Measurements from ENCODE around the gene ASTL. TPM values are rescaled to one million over a fixed set of nuclear protein-coding genes. Genes with fewer than 3 reads are reported as not detected.

The ASTL gene
- total RNA-seq, 1 donor from 2014 or later = not detected

DNA sequence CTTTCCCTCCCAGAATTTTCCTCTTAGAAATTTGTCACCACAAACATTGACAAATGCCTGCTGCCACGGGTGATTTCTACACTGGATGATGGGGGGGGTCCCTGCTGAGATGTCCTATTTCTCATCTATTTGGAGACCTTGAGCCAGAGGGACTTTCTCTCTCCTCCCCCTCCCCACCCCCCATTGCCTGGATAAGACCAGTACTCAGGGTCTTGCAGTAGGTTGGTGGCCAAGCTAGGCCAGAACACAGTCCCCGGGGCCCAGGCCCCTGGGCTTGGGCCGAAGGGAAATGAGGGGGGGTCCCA, 7.5 kb upstream of the ASTL start:
- Mint-ChIP-seq H3K36me3 (ENCODE audit: unreplicated experiment) (no peaks in the 10 kb centered on the region), H3K9me3 (ENCODE audit: unreplicated experiment) (peaks cover 2% of the 10 kb centered on the region), H3K4me3 (ENCODE audit: unreplicated experiment) (peak overlapping the region; percentile 63), H3K27ac (ENCODE audit: unreplicated experiment) (no peak overlapping the region), H3K27me3 (ENCODE audit: unreplicated experiment) (peaks cover 9% of the 10 kb centered on the region), H3K4me1 (ENCODE audit: low read depth, unreplicated experiment) (peaks cover 11% of the 10 kb centered on the region)
- no peak for DNase-seq
- TF ChIP-seq, protein P1, sequence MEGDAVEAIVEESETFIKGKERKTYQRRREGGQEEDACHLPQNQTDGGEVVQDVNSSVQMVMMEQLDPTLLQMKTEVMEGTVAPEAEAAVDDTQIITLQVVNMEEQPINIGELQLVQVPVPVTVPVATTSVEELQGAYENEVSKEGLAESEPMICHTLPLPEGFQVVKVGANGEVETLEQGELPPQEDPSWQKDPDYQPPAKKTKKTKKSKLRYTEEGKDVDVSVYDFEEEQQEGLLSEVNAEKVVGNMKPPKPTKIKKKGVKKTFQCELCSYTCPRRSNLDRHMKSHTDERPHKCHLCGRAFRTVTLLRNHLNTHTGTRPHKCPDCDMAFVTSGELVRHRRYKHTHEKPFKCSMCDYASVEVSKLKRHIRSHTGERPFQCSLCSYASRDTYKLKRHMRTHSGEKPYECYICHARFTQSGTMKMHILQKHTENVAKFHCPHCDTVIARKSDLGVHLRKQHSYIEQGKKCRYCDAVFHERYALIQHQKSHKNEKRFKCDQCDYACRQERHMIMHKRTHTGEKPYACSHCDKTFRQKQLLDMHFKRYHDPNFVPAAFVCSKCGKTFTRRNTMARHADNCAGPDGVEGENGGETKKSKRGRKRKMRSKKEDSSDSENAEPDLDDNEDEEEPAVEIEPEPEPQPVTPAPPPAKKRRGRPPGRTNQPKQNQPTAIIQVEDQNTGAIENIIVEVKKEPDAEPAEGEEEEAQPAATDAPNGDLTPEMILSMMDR (IDR thresholded peaks at IDR 0.05; ENCODE audit: partially characterized antibody, unreplicated experiment) = no peak

DNA sequence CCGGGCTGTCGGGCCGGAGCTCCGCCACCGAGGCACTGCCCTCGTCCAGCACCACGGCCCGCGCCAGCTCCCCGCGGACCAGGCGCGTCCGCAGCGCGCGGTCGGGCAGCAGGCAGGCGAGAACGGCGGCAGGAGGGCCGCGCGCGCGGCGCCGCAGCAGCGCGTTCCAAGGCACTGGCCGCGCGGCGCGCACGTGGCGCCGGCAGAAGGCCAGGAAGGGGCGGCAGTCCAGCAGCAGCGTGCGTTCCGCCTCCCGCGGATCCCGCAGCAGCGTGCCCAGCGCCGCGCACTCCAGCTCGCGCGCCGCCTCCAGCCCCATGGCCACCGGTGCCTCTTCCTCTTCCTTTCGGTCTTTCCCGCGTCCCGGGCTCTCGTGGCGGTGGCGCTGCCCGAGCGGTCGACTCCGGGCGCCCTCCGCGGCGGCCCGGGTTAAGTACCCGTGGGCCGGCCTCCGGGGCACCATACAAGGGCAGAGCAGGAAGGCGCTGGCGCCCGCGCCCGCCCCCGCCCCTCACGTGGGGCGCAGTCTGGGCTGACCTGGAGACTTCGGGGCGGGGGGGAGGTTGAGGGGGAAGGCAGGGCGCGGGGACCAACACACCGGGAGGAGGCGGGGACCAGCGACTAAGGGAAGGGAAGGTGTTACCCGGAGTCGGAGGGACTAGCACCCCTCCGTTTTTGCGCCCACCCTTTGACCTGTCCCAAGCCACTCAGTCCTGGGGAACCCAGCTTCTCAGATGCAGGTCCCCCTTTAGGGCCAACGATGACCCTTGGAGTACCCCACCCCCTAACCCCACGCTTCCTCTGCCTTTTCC, 6.9 kb upstream of the ASTL start, which contains the start of gene DUSP2:
DUSP2 (minus strand) TSS at position 405 of the 812 bp plus-strand sequence; CDS start at position 319, 86 bp downstream.
- Mint-ChIP-seq H3K9me3 (ENCODE audit: unreplicated experiment) (peaks cover 2% of the 10 kb centered on the region), H3K4me3 (ENCODE audit: unreplicated experiment) (peak within 1 kb of the TSS; percentile 72), H3K4me1 (ENCODE audit: low read depth, unreplicated experiment) (peaks cover 11% of the 10 kb centered on the region), H3K27ac (ENCODE audit: unreplicated experiment) (no peak within 1 kb of the TSS), H3K36me3 (ENCODE audit: unreplicated experiment) (no peaks in the 10 kb centered on the region), H3K27me3 (ENCODE audit: unreplicated experiment) (peaks cover 9% of the 10 kb centered on the region)
- DNase-seq = peak; percentile 53
- TF ChIP-seq, protein P1 (IDR thresholded peaks at IDR 0.05; ENCODE audit: partially characterized antibody, unreplicated experiment) = no peak

DNA sequence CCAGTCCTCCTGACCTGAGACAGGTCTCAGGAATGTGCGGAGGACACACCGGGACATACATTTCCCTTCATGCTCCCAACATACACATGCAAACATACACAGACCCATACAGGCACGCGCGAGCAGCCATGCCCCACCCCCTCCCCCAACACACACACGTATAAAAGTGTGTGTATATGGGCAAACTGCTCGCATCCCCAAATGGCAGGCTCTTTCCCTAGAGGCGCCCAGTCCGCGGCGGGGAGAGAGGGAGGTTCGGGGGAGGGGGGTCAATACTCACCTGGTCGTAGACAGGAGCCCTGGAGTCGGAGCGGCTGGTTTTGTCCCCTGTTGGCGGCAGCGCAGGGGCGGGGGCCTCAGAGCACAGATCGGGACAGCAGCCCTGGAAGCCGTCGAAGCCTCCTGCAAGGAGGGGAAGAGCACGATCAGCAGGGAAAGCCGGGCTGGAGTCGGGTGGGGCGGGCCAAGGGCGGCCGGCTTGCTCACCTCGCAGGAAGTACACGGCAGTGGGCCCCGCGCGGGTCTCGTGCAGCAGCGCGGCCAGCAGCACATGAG, 6.3 kb upstream of the ASTL start:
- Mint-ChIP-seq H3K27ac (ENCODE audit: unreplicated experiment) (no peak overlapping the region), H3K27me3 (ENCODE audit: unreplicated experiment) (peaks cover 9% of the 10 kb centered on the region), H3K9me3 (ENCODE audit: unreplicated experiment) (peaks cover 2% of the 10 kb centered on the region), H3K36me3 (ENCODE audit: unreplicated experiment) (no peaks in the 10 kb centered on the region), H3K4me3 (ENCODE audit: unreplicated experiment) (peak overlapping the region; percentile 72), H3K4me1 (ENCODE audit: low read depth, unreplicated experiment) (peaks cover 11% of the 10 kb centered on the region)
- TF ChIP-seq, protein P1 (IDR thresholded peaks at IDR 0.05; ENCODE audit: partially characterized antibody, unreplicated experiment) = no peak
- no peak for DNase-seq

DNA sequence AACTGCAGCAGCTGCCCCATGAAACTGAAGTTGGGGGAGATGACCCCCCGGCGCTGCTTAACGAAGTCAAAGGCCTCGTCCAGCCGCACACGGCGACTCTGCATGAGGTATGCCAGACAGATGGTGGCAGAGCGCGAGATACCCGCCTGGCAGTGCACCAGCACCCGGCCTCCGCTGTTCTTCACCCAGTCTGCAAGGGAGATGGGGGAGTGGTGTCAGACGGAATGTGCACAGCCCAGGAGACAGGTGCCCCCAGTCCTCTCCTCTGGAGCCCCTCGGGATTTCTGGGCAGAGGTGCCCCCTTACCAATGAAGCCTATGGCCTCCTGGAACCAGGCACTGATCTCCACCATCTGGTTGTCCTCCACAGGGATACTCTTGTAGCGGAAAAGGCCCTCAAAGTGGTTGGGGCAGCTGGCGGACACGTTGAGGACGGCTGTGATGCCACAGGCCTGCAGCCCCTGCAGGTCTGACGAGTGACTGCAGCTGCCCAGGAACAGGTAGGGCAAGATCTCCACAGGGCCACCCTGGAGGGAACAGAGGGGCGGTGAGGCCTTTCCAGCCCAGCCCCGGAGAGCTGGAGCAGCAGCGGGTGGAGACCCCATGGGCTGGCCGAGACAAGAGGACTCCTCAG, 5.7 kb upstream of the ASTL start:
- peak overlapping the region; percentile 72 for H3K4me3 Mint-ChIP-seq (ENCODE audit: unreplicated experiment)
- H3K4me1 Mint-ChIP-seq (ENCODE audit: low read depth, unreplicated experiment) = peaks cover 11% of the 10 kb centered on the region
- H3K9me3 Mint-ChIP-seq (ENCODE audit: unreplicated experiment) = peaks cover 2% of the 10 kb centered on the region
- no peak overlapping the region for H3K27ac Mint-ChIP-seq (ENCODE audit: unreplicated experiment)
- TF ChIP-seq, protein P1 (IDR thresholded peaks at IDR 0.05; ENCODE audit: partially characterized antibody, unreplicated experiment) = peak; percentile 38
- H3K27me3 Mint-ChIP-seq (ENCODE audit: unreplicated experiment) = peaks cover 9% of the 10 kb centered on the region
- DNase-seq = no peak
- H3K36me3 Mint-ChIP-seq (ENCODE audit: unreplicated experiment) = no peaks in the 10 kb centered on the region
